AG09319 (cell line): ENCODE measurements around the gene SLC34A3.
"Not testable (repeated sequence)": the region's sequence is repeated elsewhere in the genome, so short reads cannot be mapped to it uniquely, and the experiment has no call there.

Experiments
- DNase-seq: peaks from one replicate; pipeline ENCODE4 v3.0.0-alpha.2; 2010; ENCODE audit warnings: low read depth; ENCODE audit errors: extremely low read depth
- CTCF ChIP-seq: IDR thresholded peaks from 2 replicates; pipeline ENCODE4 v1.5.1; 2011; ENCODE audit warnings: low read depth, mild to moderate bottlenecking, inconsistent platforms, low read length, moderate library complexity

SLC34A3 gene

GRCh38 chr9:137256856-137257255, 26.2 kb downstream of the SLC34A3 start:
- no peak for DNase-seq
- no peak for TF ChIP-seq CTCF

- DNase-seq = not testable (repeated sequence)
- peak; percentile 43 for TF ChIP-seq CTCF
These were observed 31.6 kb downstream of the SLC34A3 start for GRCh38 chr9:137262173-137262908.

GRCh38 chr9:137262909-137263285, 32.2 kb downstream of the SLC34A3 start:
- DNase-seq = no peak
- no peak for TF ChIP-seq CTCF

- TF ChIP-seq CTCF = no peak
These were observed 32.8 kb downstream of the SLC34A3 start for GRCh38 chr9:137263506-137263905.

GRCh38 chr9:137264067-137264466, 33.4 kb downstream of the SLC34A3 start:
- DNase-seq = no peak
- no peak for TF ChIP-seq CTCF

More at GRCh38 chr9:137263506-137263905, 32.8 kb downstream of the SLC34A3 start:
- DNase-seq = no peak

GRCh38 chr9:137265496-137266161, 34.9 kb downstream of the SLC34A3 start:
- no peak for DNase-seq
- no peak for TF ChIP-seq CTCF

- DNase-seq = no peak
- no peak for TF ChIP-seq CTCF
These were observed 35.4 kb downstream of the SLC34A3 start for GRCh38 chr9:137266162-137266527.
